Cardiac muscle cell (in vitro differentiated cells and primary cell): ENCODE results near the gene MUSK. TPM values are rescaled to one million over a fixed set of nuclear protein-coding genes. Genes with fewer than 3 reads are reported as not detected.

Experiments
- DNase-seq, 2 donors: peaks; one replicate each; pipeline versions ENCODE4 v3.0.0 to v3.0.0-alpha.2; 2010 to 2017; ENCODE audit warnings: low read depth in 1 of 2, low spot score in 1 of 2
- H3K27ac ChIP-seq: fragments of 200-600 bp; sonication (generic); 2 replicates; pipeline ENCODE4 v1.5.1; 2016
- H3K27me3 ChIP-seq: fragments of 200-600 bp; sonication (generic); 2 replicates; pipeline ENCODE4 v1.6.0; 2016; ENCODE audit warnings: control low read depth
- H3K36me3 ChIP-seq: fragments of 200-600 bp; sonication (generic); 2 replicates; pipeline ENCODE4 v1.5.1; 2016; ENCODE audit warnings: control low read depth
- H3K4me1 ChIP-seq: fragments of 200-600 bp; sonication (generic); 2 replicates; pipeline ENCODE4 v1.8.1; 2017; ENCODE audit warnings: low read depth, mild to moderate bottlenecking, mixed run types
- H3K4me3 ChIP-seq: fragments of 200-600 bp; sonication (generic); 2 replicates; pipeline ENCODE4 v1.5.1; 2016; ENCODE audit warnings: mild to moderate bottlenecking
- H3K9me3 ChIP-seq: fragments of 200-600 bp; sonication (generic); 2 replicates; pipeline ENCODE4 v1.5.1; 2017; ENCODE audit warnings: low read depth, mild to moderate bottlenecking, control low read depth
- CTCF ChIP-seq: IDR thresholded peaks from 2 replicates; pipeline ENCODE4 v1.5.1; 2012; ENCODE audit warnings: low read depth, mild to moderate bottlenecking, low read length
- polyA plus RNA-seq: library from polyadenylated mRNA; unstranded; fragments of >200 nt; fragmentation: Nextera tagmentation; extraction: Ambion mirVana; gene quantifications from 2 replicates; pipeline ENCODE4 v1.2.1, GENCODE V29; 2016
- total RNA-seq: library from RNA; depleted of rRNA; stranded (reverse); fragments of >200 nt; gene quantifications from 2 replicates; pipeline ENCODE4 v1.2.3, GENCODE V29; 2016

Gene MUSK
- total and polyA plus RNA-seq, 2 experiments from 2014 or later = not detected

- no peaks in the 10 kb centered on the region for H3K27me3 ChIP-seq
- no peaks in the 10 kb centered on the region for H3K36me3 ChIP-seq
- H3K27ac ChIP-seq = no peak overlapping the region
- H3K4me1 ChIP-seq = peaks cover 5% of the 10 kb centered on the region
- no peak for DNase-seq
- no peak for TF ChIP-seq CTCF
- no peak overlapping the region for H3K4me3 ChIP-seq
- no peaks in the 10 kb centered on the region for H3K9me3 ChIP-seq
These were observed 79.8 kb downstream of the MUSK start for GRCh38 chr9:110748251-110748893.

DNA sequence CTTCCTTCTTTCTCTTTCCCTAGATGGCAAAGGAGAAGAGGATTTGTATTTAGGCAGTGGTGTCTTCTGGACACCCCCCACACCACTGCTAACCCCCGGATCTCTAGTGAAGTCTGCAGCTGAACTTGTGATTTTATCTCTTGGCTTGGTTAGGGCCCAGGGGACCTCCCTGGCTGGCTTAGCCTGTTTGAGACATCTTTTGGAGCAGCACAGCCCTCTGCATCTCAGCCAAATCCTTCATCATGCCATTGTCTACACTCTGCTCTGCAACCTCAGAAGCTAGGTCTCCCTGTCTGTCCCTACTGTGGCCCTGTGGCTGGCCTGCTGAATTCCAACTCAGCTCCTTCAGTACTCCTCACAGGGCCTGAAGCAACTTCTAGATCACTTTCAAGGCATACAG, 81.7 kb downstream of the MUSK start:
- Histone ChIP-seq H3K27ac (no peak overlapping the region), H3K9me3 (no peaks in the 10 kb centered on the region), H3K4me3 (no peak overlapping the region), H3K27me3 (no peaks in the 10 kb centered on the region), H3K36me3 (no peaks in the 10 kb centered on the region), H3K4me1 (no peaks in the 10 kb centered on the region)
- DNase-seq = peak in 1 of 2 donors; percentile 63
- no peak for TF ChIP-seq CTCF

DNA sequence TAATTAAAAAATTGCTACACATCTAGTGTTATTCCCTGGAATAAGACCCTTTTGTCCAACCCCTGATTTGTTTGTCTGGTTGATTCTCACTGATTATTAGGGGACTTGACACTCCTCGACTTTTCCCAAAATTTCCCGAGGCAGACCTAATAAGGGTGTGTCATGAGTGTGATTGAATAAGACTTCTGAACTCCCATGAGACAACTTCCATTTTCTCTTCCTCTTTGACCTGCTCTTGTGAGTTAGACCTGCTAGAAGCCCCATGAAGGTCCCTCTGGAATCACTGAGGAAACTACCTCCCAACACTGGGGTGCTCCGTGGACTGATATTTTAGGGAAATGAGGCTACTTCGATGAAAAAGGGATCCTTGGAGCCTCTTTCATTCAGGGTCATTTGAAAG, 83.4 kb downstream of the MUSK start:
- Histone ChIP-seq H3K27ac (no peak overlapping the region), H3K4me3 (no peak overlapping the region), H3K9me3 (no peaks in the 10 kb centered on the region), H3K36me3 (no peaks in the 10 kb centered on the region), H3K27me3 (no peaks in the 10 kb centered on the region), H3K4me1 (no peaks in the 10 kb centered on the region)
- no peak for TF ChIP-seq CTCF
- no peak for DNase-seq

GRCh38 chr9:110752766-110753165, 84.2 kb downstream of the MUSK start:
- no peak overlapping the region for H3K27ac ChIP-seq
- no peaks in the 10 kb centered on the region for H3K27me3 ChIP-seq
- H3K4me3 ChIP-seq = no peak overlapping the region
- no peak for TF ChIP-seq CTCF
- H3K4me1 ChIP-seq = no peaks in the 10 kb centered on the region
- no peaks in the 10 kb centered on the region for H3K36me3 ChIP-seq
- no peaks in the 10 kb centered on the region for H3K9me3 ChIP-seq
- DNase-seq = peak in 1 of 2 donors; percentile 95

DNA sequence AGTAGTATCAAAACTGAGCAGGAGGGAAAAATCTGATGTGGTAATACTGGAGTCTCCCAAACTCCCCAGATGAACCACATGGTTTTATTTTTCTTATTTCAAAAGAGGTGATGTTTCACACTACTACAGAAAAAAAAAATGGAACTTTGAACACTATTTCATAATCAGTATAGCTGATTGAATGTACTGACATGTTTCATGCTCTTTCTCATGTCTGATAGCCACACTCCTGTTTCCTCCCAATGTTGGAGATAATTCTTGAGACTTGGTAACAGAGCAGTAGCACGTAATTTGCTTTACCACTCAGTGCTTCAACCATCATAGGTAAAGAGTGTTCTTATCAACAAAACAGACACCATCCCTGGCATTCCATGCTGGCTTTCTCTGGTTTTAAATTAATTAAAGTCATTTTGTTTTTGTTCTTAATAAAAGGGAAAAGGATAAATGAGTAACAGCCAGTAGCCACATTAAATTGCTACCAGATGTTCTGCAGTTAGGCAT, 85.2 kb downstream of the MUSK start:
- Histone ChIP-seq H3K36me3 (no peaks in the 10 kb centered on the region), H3K9me3 (no peaks in the 10 kb centered on the region), H3K27me3 (no peaks in the 10 kb centered on the region), H3K4me1 (no peaks in the 10 kb centered on the region), H3K4me3 (no peak overlapping the region), H3K27ac (no peak overlapping the region)
- peak in 1 of 2 donors; percentile 77 for DNase-seq
- TF ChIP-seq CTCF = no peak

DNA sequence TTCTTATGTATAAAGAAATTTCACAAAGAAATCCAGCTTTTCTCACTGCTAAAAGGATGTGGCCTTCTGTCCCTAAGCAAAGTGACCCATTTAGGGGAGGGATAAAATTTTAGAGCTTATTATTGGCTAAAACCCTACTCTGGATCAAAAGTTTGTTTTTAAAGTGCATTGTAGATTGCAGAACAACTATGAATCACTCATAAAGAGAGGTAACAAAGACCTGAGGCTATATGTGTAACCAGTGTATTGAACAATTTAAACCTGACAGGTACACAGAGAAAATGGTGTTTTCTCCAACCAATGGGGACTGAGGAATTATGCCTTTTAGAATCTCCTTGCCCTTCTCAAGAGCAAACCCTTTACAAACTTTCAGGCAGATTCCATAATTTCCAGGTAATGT, 86.6 kb downstream of the MUSK start:
- H3K27me3 ChIP-seq = no peaks in the 10 kb centered on the region
- H3K4me1 ChIP-seq = no peaks in the 10 kb centered on the region
- H3K27ac ChIP-seq = no peak overlapping the region
- no peaks in the 10 kb centered on the region for H3K9me3 ChIP-seq
- no peak overlapping the region for H3K4me3 ChIP-seq
- DNase-seq = no peak
- H3K36me3 ChIP-seq = no peaks in the 10 kb centered on the region
- TF ChIP-seq CTCF = no peak
